Heart left ventricle (tissue), 13 donors: ENCODE measurements around the gene TMTC2.

Experiments used
- POLR2A ChIP-seq, 2 donors: fragments of 450-650 bp; IDR thresholded peaks; one replicate each; pipeline ENCODE4 v1.6.1; 2017; ENCODE audit warnings: antibody characterized with exemption in 2 of 2, mild to moderate bottlenecking in 2 of 2, moderate library complexity in 2 of 2
- TF ChIP-seq, protein P1 (sequence below), 12 donors: fragments of 200-600 bp; sonication (generic) in 4 of 12; IDR thresholded peaks; one replicate each; pipeline versions ENCODE4 v1.5.0 to v1.8.0; 2018 to 2022; ENCODE audit warnings: antibody characterized with exemption in 12 of 12, mild to moderate bottlenecking in 5 of 12
- donor health status: ischemic (EF 13 %, LVEDD 7.1; RV severe dilation, severe dysfunction).
- donor health status: DM: no; HTN: yes; CAD: no.
- donor health status: DM: no; HTN: no; CAD: no.
- donor health status: ischemic (EF 25% LVEDD 6.9; RV normal size, moderate dysfunction).
- donor health status: ischemic (EF 25% LVEDD 5.7; RV mildly dilated, moderate dysfunction).
- donor health status: ischemic (EF 35%, LVEDD 5.7; RV mildly dilated, moderate dysfunction).
- donor health status: nonischemic (EF 11% LVEDD 7.7; RV severe dilation, severe dysfunction).
- donor health status: DM: yes; HTN: yes; CAD: no.
- donor health status: PGD.
- donor health status: ischemic (EF 29% LVEDD 5.4; RV normal size, mild dysfunction).
- donor health status: nonischemic (EF 23%, LVEDD 6.1; RV moderate dilation, normal function).

DNA sequence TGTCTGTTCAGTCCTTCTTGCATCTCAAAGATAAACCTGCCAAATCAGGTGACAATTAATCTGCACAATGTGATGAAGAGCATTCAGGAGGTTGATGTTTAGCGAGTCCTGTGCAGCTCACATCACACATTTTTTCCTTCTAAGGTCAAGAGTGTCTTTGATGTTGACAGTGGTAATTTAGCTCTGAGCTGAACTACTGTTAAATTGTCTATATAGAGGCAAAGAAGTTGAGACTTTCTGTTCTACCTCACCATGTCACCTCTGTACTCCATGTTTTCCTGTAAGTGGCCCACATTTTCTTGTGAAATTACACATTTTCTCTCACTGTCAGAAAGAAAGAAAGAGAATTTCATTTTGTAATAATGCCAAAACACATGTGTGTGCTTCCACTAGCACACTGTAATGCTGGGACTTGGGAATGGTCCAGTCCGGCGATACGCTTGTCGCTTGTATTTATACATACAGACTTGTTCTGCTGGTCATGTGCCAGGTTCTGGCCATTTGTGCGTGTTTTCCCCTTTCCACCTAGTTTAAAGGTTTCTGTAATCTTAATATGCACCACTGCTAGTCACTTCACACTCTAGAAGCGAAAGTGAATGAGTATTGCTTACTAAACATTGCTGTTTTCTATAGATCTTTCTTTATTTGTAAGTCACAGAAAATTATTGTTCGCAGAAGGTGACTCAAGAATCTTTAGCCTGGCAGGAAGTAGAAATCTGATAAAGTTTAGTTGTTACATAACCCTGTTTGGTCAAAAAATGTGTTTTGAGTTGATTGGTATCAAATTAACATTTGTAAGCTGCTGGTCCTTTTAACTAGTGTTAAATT lies 328.9 kb downstream of the TMTC2 start:
- TF ChIP-seq, protein P1, sequence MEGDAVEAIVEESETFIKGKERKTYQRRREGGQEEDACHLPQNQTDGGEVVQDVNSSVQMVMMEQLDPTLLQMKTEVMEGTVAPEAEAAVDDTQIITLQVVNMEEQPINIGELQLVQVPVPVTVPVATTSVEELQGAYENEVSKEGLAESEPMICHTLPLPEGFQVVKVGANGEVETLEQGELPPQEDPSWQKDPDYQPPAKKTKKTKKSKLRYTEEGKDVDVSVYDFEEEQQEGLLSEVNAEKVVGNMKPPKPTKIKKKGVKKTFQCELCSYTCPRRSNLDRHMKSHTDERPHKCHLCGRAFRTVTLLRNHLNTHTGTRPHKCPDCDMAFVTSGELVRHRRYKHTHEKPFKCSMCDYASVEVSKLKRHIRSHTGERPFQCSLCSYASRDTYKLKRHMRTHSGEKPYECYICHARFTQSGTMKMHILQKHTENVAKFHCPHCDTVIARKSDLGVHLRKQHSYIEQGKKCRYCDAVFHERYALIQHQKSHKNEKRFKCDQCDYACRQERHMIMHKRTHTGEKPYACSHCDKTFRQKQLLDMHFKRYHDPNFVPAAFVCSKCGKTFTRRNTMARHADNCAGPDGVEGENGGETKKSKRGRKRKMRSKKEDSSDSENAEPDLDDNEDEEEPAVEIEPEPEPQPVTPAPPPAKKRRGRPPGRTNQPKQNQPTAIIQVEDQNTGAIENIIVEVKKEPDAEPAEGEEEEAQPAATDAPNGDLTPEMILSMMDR (IDR thresholded peaks at IDR 0.05): no peak
- no peak for TF ChIP-seq POLR2A (IDR thresholded peaks at IDR 0.05)
